Loucy (cell line): ENCODE results near the gene CDK19.

Experiments
- CTCF ChIP-seq: fragments of 200-600 bp; sonication (generic); conservative IDR thresholded peaks from 2 replicates; pipeline ENCODE4 v1.5.1; 2014; ENCODE audit warnings: mild to moderate bottlenecking, antibody characterized with exemption, low read length
- EZH2phosphoT487 ChIP-seq: fragments of 200-600 bp; IDR thresholded peaks from 2 replicates; pipeline ENCODE4 v1.6.1; 2018; ENCODE audit warnings: antibody characterized with exemption, mild to moderate bottlenecking, moderate library complexity, borderline replicate concordance

GRCh38 chr6:110856296-110856695 is 41.0 kb upstream of the CDK19 start:
- TF ChIP-seq CTCF = no peak
- no peak for TF ChIP-seq EZH2phosphoT487
